Gastroesophageal sphincter (tissue), 3 donors: Measurements from ENCODE around the gene AUTS2.

ENCODE experiments used
- CTCF ChIP-seq, 4 experiments: fragments of 200-600 bp in 2 of 4; fragments of 450-650 bp in 2 of 4; sonication (generic) in 1 of 4; IDR thresholded peaks; one replicate each; pipeline ENCODE4 v1.5.1; 2017 to 2019; ENCODE audit warnings: antibody characterized with exemption in 4 of 4, mild to moderate bottlenecking in 2 of 4, moderate library complexity in 2 of 4
- POLR2A ChIP-seq, 2 donors: fragments of 450-650 bp; IDR thresholded peaks; one replicate each; pipeline ENCODE4 v1.6.1; 2017; ENCODE audit warnings: antibody characterized with exemption in 2 of 2, mild to moderate bottlenecking in 2 of 2, moderate library complexity in 1 of 2

DNA sequence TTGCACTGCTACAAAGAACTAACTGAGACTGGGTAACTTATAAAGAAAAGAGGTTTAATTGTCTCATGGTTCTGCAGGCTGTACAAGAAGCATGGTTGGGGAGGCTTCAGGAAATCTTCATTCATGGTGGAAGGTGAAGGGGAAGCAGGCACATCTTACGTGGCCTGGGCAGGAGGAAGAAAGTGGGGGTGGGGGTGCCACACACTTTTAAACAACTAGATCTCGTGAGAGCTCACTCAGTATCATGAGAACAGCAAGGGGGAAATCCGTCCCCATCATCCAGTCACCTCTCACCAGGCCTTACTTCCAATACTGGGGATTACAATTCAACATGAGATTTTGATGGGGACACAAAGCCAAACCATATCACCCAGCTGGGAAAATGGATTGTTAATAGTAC, 281.7 kb downstream of the AUTS2 start:
- TF ChIP-seq POLR2A (IDR thresholded peaks at IDR 0.05) (no peak), CTCF (IDR thresholded peaks at IDR 0.05) (no peak)
